Right atrium auricular region (tissue), 2 donors: ENCODE data around the gene ELAVL2. TPM values are rescaled to one million over a fixed set of nuclear protein-coding genes. Genes with fewer than 3 reads are reported as not detected.

Experiments used
- DNase-seq: peaks from one replicate; pipeline ENCODE4 v3.0.0-alpha.2; 2019; ENCODE audit warnings: low spot score
- H3K27ac ChIP-seq, 2 donors: fragments of 200-600 bp; sonication (generic); 1 replicate in 1 of 2; 2 replicates in 1 of 2; pipeline ENCODE4 v1.5.1; 2016 to 2019
- H3K27me3 ChIP-seq, 2 donors: fragments of 200-600 bp; sonication (generic); one replicate each; pipeline versions ENCODE4 v1.5.1 to v1.6.0; 2017 to 2019
- H3K36me3 ChIP-seq: fragments of 200-600 bp; sonication (generic); one replicate; pipeline ENCODE4 v1.5.1; 2016
- H3K4me1 ChIP-seq, 2 donors: fragments of 200-600 bp; sonication (generic); one replicate each; pipeline versions ENCODE4 v1.5.1 to v1.6.0; 2017 to 2019
- H3K4me3 ChIP-seq, 2 donors: fragments of 200-600 bp; sonication (generic); 1 replicate in 1 of 2; 2 replicates in 1 of 2; pipeline ENCODE4 v1.5.1; 2017 to 2019; ENCODE audit warnings: mild to moderate bottlenecking in 1 of 2, moderate library complexity in 1 of 2
- H3K9me3 ChIP-seq, 2 donors: fragments of 200-600 bp; sonication (generic); one replicate each; pipeline ENCODE4 v1.5.1; 2019
- CTCF ChIP-seq, 2 donors: fragments of 200-600 bp; sonication (generic); IDR thresholded peaks; one replicate each; pipeline ENCODE4 v1.5.1; 2019; ENCODE audit warnings: antibody characterized with exemption in 2 of 2
- total RNA-seq, 2 donors: library from RNA; depleted of rRNA; stranded (reverse); fragments of >200 nt; gene quantifications; one replicate each; pipeline ENCODE4 v1.1.0, GENCODE V29; 2016

Gene ELAVL2
- total RNA-seq, 2 donors from 2014 or later = 0.24 TPM; not detected in 1

GRCh38 chr9:23754551-23754950 lies 71.5 kb downstream of the ELAVL2 start:
- H3K4me1 ChIP-seq = no peaks in the 10 kb centered on the region
- no peaks in the 10 kb centered on the region for H3K27me3 ChIP-seq
- no peaks in the 10 kb centered on the region for H3K9me3 ChIP-seq
- TF ChIP-seq CTCF (IDR thresholded peaks at IDR 0.05) = no peak
- no peak overlapping the region for H3K4me3 ChIP-seq
- no peak overlapping the region for H3K27ac ChIP-seq
- no peaks in the 10 kb centered on the region for H3K36me3 ChIP-seq
- no peak for DNase-seq

DNA sequence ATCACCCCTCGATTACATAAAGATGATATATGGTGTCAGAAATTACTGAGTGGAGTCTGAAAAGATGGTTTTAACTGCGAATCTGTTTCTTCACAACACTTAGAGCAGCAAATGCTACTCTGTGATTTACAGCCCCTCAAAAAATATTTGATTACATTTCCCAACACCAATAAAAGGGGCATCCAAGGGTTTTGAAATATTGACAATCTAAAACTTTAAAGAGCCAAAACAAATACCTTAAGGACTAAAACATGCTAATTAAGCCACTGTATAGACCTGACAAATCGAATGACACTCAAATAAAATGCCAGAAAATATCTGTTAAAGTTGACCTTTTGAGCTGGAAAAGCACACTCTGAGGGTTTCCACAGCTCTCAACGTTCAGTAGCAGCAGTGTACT lies 73.2 kb downstream of the ELAVL2 start:
- no peak for DNase-seq
- no peaks in the 10 kb centered on the region for H3K4me1 ChIP-seq
- no peaks in the 10 kb centered on the region for H3K27me3 ChIP-seq
- no peaks in the 10 kb centered on the region for H3K36me3 ChIP-seq
- H3K4me3 ChIP-seq = no peak overlapping the region
- TF ChIP-seq CTCF (IDR thresholded peaks at IDR 0.05) = no peak
- H3K9me3 ChIP-seq = no peaks in the 10 kb centered on the region
- H3K27ac ChIP-seq = no peak overlapping the region

DNA sequence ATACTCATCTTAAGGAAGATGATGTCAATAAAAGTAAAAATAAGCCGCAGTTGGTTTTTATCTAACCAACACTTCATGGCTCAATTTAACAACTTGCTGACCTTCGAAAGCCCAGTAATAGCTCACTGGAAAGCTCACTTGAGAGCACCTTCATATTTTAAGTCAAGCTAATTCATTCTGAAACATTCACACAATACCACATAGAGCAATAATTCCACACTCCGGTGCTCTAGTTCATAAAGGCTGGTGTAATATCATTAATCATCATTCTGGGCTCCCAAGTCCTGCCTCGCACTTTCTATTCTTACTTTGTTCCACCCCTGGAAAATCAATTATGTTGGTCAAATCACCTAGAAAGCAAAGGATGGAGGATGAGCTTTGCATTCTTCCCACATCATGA lies 74.4 kb downstream of the ELAVL2 start:
- Histone ChIP-seq H3K27me3 (no peaks in the 10 kb centered on the region), H3K9me3 (no peaks in the 10 kb centered on the region), H3K4me3 (no peak overlapping the region), H3K4me1 (no peaks in the 10 kb centered on the region), H3K36me3 (no peaks in the 10 kb centered on the region), H3K27ac (no peak overlapping the region)
- no peak for TF ChIP-seq CTCF (IDR thresholded peaks at IDR 0.05)
- DNase-seq = no peak

DNA sequence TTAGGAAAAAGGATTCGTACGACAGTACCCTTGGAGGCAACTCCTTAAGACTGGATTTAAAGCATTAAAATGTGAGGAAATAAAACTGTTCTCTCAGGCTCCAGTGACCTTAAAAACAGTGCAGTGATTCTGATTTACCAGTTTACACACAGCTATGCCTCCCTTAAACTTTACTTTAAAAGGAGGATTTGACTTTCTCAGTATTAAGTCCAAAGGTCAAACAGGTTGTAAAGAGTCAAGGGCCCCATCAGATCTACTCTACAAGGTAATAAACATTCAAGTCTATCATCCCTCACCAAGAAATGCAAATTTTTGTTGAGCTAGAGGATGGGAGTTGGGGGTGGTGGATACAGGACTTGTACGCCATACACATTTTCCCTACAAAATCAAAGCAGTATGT lies 75.2 kb downstream of the ELAVL2 start:
- TF ChIP-seq CTCF (IDR thresholded peaks at IDR 0.05) = no peak
- Histone ChIP-seq H3K4me1 (no peaks in the 10 kb centered on the region), H3K9me3 (no peaks in the 10 kb centered on the region), H3K27me3 (no peaks in the 10 kb centered on the region), H3K27ac (no peak overlapping the region), H3K36me3 (no peaks in the 10 kb centered on the region), H3K4me3 (no peak overlapping the region)
- DNase-seq = no peak

GRCh38 chr9:23747088-23748075 lies 78.7 kb downstream of the ELAVL2 start:
- DNase-seq = no peak

More at GRCh38 chr9:23747088-23748075, 78.7 kb downstream of the ELAVL2 start:
- H3K4me3 ChIP-seq = no peak overlapping the region
- no peak for TF ChIP-seq CTCF (IDR thresholded peaks at IDR 0.05)
- no peaks in the 10 kb centered on the region for H3K9me3 ChIP-seq
- no peak overlapping the region for H3K27ac ChIP-seq
- H3K4me1 ChIP-seq = no peaks in the 10 kb centered on the region
- no peaks in the 10 kb centered on the region for H3K27me3 ChIP-seq
- H3K36me3 ChIP-seq = no peaks in the 10 kb centered on the region
